Kidney (tissue), 14 donors: ENCODE measurements around the gene PRKCQ. TPM values are rescaled to one million over a fixed set of nuclear protein-coding genes. Genes with fewer than 3 reads are reported as not detected.

Source experiments
- DNase-seq, 5 donors: peaks; one replicate each; pipeline ENCODE4 v3.0.0-alpha.2; 2013 to 2020
- FAIRE-seq: peaks from 2 replicates; lab custom pipeline; 2012; peaks lifted over from hg19 to GRCh38; lab: Jason Lieb, UNC
- H3K27ac ChIP-seq, 2 donors: one replicate each; pipeline ENCODE4 v1.7.0; 2013; ENCODE audit warnings: low read depth in 2 of 2, low read length in 2 of 2, inconsistent platforms in 1 of 2
- H3K27me3 ChIP-seq: one replicate; pipeline ENCODE4 v1.7.1; 2013; ENCODE audit warnings: low read length, inconsistent platforms; ENCODE audit not compliant: control insufficient read depth, insufficient read depth
- H3K36me3 ChIP-seq, 3 donors: one replicate each; pipeline versions ENCODE4 v1.7.0 to v1.7.1; 2013; ENCODE audit warnings: low read length in 3 of 3, control low read depth in 1 of 3, inconsistent platforms in 1 of 3; ENCODE audit not compliant: insufficient read depth in 3 of 3, control insufficient read depth in 2 of 3
- H3K4me1 ChIP-seq, 3 donors: one replicate each; pipeline versions ENCODE4 v1.7.0 to v1.7.1; 2013; ENCODE audit warnings: low read length in 3 of 3, inconsistent platforms in 1 of 3, low read depth in 1 of 3; ENCODE audit not compliant: control insufficient read depth in 2 of 3, insufficient read depth in 2 of 3
- H3K4me3 ChIP-seq, 3 donors: one replicate each; pipeline versions ENCODE4 v1.7.0 to v1.8.1; 2013; ENCODE audit warnings: low read length in 3 of 3, control low read depth in 1 of 3, inconsistent platforms in 1 of 3
- H3K9ac ChIP-seq, 3 donors: one replicate each; pipeline versions ENCODE4 v1.7.0 to v1.7.1; 2013; ENCODE audit warnings: low read length in 3 of 3, control low read depth in 1 of 3, inconsistent platforms in 1 of 3
- H3K9me3 ChIP-seq, 3 donors: one replicate each; pipeline versions ENCODE4 v1.7.0 to v1.7.1; 2013; ENCODE audit warnings: low read length in 3 of 3, control low read depth in 1 of 3, inconsistent platforms in 1 of 3; ENCODE audit not compliant: control insufficient read depth in 2 of 3, insufficient read depth in 1 of 3
- CTCF ChIP-seq: IDR thresholded peaks from 3 replicates; pipeline ENCODE4 v1.5.1; 2012; ENCODE audit warnings: mild to moderate bottlenecking, moderate library complexity, borderline replicate concordance; ENCODE audit not compliant: insufficient read depth; ENCODE audit errors: extremely low read depth
- intact Hi-C: fragments of 100-400 bp; cut with DNase I; formaldehyde crosslinking; loops from one replicate; pipeline ENCODE4 v1.11.1; 2022
- polyA plus RNA-seq: library from polyadenylated mRNA; stranded (reverse); fragments of 350-450 nt; fragmentation: Illumina TruSeq; extraction: RNeasy Lipid Tissue Mini Kit (QIAGEN cat#74804); gene quantifications from one replicate; pipeline ENCODE4 v1.2.3, GENCODE V29; 2014; ENCODE audit warnings: low read depth, low replicate concordance; ENCODE audit not compliant: insufficient read depth
- total RNA-seq: library from RNA; stranded (reverse); fragmentation: NEBNext Ultra II Directional; extraction: Animal tissue kit (Norgen Biotek cat#: 25700); gene quantifications from one replicate; pipeline ENCODE4 v1.2.1, GENCODE V29; 2021
- donor health status: control.
- donor health status: control.
- donor health status: control.
- donor health status: control.
- donor health status: control.
- donor health status: DM: yes; HTN: yes; CAD: no.
- donor health status: Normal renal cell carcinoma (clear cell type).

Gene PRKCQ
- total and polyA plus RNA-seq, 2 donors from 2014 or later: 6.1 to 17.5 TPM

DNA sequence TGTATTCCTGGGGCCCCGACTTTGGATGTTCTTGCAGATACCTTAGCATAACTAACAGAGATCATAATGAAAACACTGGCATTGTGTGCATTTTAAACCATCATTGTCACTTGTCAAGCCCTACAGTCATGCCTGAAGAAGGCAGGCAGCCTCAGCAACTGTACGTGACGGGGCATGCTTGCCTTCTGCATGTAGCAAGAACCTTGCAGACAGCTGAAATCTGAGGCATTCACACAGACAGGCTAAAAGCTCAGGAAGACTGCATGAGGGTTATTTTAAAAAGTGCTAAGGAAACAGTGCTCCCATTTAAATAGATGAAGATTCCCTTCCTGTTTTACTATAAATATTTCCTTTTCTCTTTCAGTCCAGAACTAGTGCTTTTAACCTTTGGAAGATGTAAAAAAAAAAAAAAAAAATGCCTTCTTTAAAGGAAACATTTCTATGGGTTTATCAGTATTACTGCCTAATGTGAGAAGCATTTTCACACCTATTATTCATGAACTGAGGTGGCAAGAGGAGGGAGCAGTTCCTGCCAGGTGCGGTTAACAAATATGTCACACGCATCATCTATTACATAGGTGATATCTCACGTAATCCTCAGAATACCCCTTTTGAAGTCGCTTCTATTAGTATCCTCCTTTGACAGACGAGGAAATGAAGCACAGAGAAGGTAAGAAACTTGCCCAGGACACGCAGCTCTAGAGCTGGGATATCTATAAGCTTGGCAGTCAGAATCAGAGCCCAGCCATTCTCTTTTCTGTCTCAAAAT is 88.1 kb downstream of the PRKCQ start:
- TF ChIP-seq CTCF: no peak
- H3K4me3 ChIP-seq: no peak overlapping the region
- FAIRE-seq (no peak), DNase-seq (no peak)
- intact Hi-C loops: no loop called here
- no peaks in the 10 kb centered on the region for H3K27me3 ChIP-seq
- H3K36me3 ChIP-seq: no peaks in the 10 kb centered on the region
- no peaks in the 10 kb centered on the region for H3K4me1 ChIP-seq
- H3K27ac ChIP-seq: no peak overlapping the region
- H3K9me3 ChIP-seq: no peaks in the 10 kb centered on the region
- no peak overlapping the region for H3K9ac ChIP-seq

GRCh38 chr10:6490614-6491013 is 89.5 kb downstream of the PRKCQ start:
- Histone ChIP-seq H3K4me3 (no peak overlapping the region), H3K36me3 (no peaks in the 10 kb centered on the region), H3K27ac (no peak overlapping the region), H3K4me1 (no peaks in the 10 kb centered on the region), H3K9me3 (no peaks in the 10 kb centered on the region), H3K27me3 (no peaks in the 10 kb centered on the region), H3K9ac (no peak overlapping the region)
- no peak for TF ChIP-seq CTCF
- intact Hi-C loops: no loop called here
- FAIRE-seq (no peak), DNase-seq (no peak)

DNA sequence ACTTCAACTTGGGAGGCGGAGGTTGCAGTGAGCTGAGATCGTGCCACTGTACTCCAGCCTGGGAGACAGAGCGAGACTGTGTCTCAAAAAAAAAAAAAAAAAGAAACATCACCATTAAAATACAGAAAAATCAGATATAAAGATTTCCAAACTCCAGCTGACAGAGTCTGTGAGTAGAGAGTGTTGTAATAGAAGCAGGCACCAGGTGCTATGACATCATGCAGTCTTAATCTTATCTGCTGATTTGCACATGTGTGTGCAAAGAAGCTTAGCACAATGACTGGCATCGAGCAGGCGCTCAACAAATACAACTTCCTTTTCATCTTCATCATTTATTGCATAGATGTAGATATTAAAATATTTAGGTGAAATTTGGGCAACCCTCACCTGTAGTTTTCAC is 92.2 kb downstream of the PRKCQ start:
- H3K4me1 ChIP-seq: no peaks in the 10 kb centered on the region
- FAIRE-seq (no peak), DNase-seq (no peak)
- no peaks in the 10 kb centered on the region for H3K9me3 ChIP-seq
- no peak overlapping the region for H3K27ac ChIP-seq
- H3K4me3 ChIP-seq: no peak overlapping the region
- no peak overlapping the region for H3K9ac ChIP-seq
- intact Hi-C loops: no loop called here
- H3K36me3 ChIP-seq: no peaks in the 10 kb centered on the region
- no peaks in the 10 kb centered on the region for H3K27me3 ChIP-seq
- no peak for TF ChIP-seq CTCF
